Colonic mucosa (tissue), 4 donors: Measurements from ENCODE around the gene SSBP4. TPM values are rescaled to one million over a fixed set of nuclear protein-coding genes. Genes with fewer than 3 reads are reported as not detected.

Source experiments
- DNase-seq: peaks from one replicate; pipeline ENCODE4 v3.0.0-alpha.2; 2020
- H3K27ac ChIP-seq: fragments of 200-600 bp; one replicate; pipeline ENCODE4 v1.8.0; 2021
- H3K27me3 ChIP-seq: fragments of 200-600 bp; one replicate; pipeline ENCODE4 v1.8.0; 2021
- H3K36me3 ChIP-seq: fragments of 200-600 bp; one replicate; pipeline ENCODE4 v1.8.0; 2021
- H3K4me1 ChIP-seq: fragments of 200-600 bp; one replicate; pipeline ENCODE4 v1.8.0; 2021; ENCODE audit warnings: mild to moderate bottlenecking
- H3K4me3 ChIP-seq: fragments of 200-600 bp; one replicate; pipeline ENCODE4 v1.8.0; 2021
- H3K9ac ChIP-seq, 2 donors: one replicate each; pipeline ENCODE4 v1.7.0; 2013; ENCODE audit warnings: control low read depth in 2 of 2, low read depth in 2 of 2, low read length in 2 of 2
- H3K9me3 ChIP-seq: fragments of 200-600 bp; one replicate; pipeline ENCODE4 v1.8.0; 2021
- CTCF ChIP-seq: fragments of 200-600 bp; IDR thresholded peaks from one replicate; pipeline ENCODE4 v1.8.0; 2022; ENCODE audit warnings: antibody characterized with exemption, mild to moderate bottlenecking
- intact Hi-C: fragments of 100-400 bp; cut with DNase I; formaldehyde crosslinking; loops from one replicate; pipeline ENCODE4 v1.14.1; 2022
- total RNA-seq, 2 donors: library from RNA; stranded (reverse); fragmentation: NEBNext Ultra II Directional in 1 of 2; extraction: Animal tissue kit (Norgen Biotek cat#: 25700) in 1 of 2; gene quantifications; one replicate each; pipeline ENCODE4 v1.2.1, GENCODE V29; 2021
- donor health status: healthy.
- donor health status: DM: no; HTN: no; CAD: no.
- donor health status: DM: no; HTN: no; CAD: no.

Gene SSBP4
- total RNA-seq, 2 donors from 2014 or later = 40.1 to 77.3 TPM

- peak overlapping the region; percentile 30 to 55 for H3K9ac ChIP-seq
Observed at GRCh38 chr19:18415178-18415867, 3.9 kb upstream of the SSBP4 start.

GRCh38 chr19:18416778-18417249 is 2.4 kb upstream of the SSBP4 start:
- peaks cover 28% of the 10 kb centered on the region for H3K4me1 ChIP-seq
- H3K4me3 ChIP-seq = peak overlapping the region; percentile 28
- no peak for TF ChIP-seq CTCF
- H3K9me3 ChIP-seq = no peaks in the 10 kb centered on the region
- intact Hi-C loops = loop anchor here (10.0 kb wide), 1 partner anchor 212 kb away; the partner anchor contains the start of gene RAB3A
- peak overlapping the region; percentile 79 for H3K27ac ChIP-seq
- H3K27me3 ChIP-seq = peaks cover 13% of the 10 kb centered on the region
- no peaks in the 10 kb centered on the region for H3K36me3 ChIP-seq
- H3K9ac ChIP-seq = peak overlapping the region; percentile 65 to 71
- DNase-seq = peak; percentile 85

More at GRCh38 chr19:18415178-18415867, 3.9 kb upstream of the SSBP4 start:
- Histone ChIP-seq H3K27me3 (peaks cover 13% of the 10 kb centered on the region), H3K4me1 (peaks cover 18% of the 10 kb centered on the region), H3K36me3 (no peaks in the 10 kb centered on the region), H3K9me3 (no peaks in the 10 kb centered on the region), H3K4me3 (no peak overlapping the region), H3K27ac (peak overlapping the region; percentile 79)
- TF ChIP-seq CTCF = no peak
- DNase-seq = peak; percentile 55
- intact Hi-C loops = loop anchor here (10.0 kb wide), 1 partner anchor 211 kb away; the partner anchor contains the start of gene RAB3A

- Histone ChIP-seq H3K4me1 (peaks cover 28% of the 10 kb centered on the region), H3K4me3 (peak overlapping the region; percentile 28), H3K27ac (peak overlapping the region; percentile 79), H3K36me3 (no peaks in the 10 kb centered on the region), H3K9me3 (no peaks in the 10 kb centered on the region), H3K9ac (peak overlapping the region; percentile 65 to 81), H3K27me3 (peaks cover 13% of the 10 kb centered on the region)
- DNase-seq = peak; percentile 73
- no peak for TF ChIP-seq CTCF
- intact Hi-C loops = loop anchor here (10.0 kb wide), 1 partner anchor 213 kb away; the partner anchor contains the start of gene RAB3A
Observed at GRCh38 chr19:18417250-18418028, 1.8 kb upstream of the SSBP4 start.

GRCh38 chr19:18418029-18418482 is 1.1 kb upstream of the SSBP4 start:
- no peak for DNase-seq
- H3K36me3 ChIP-seq = no peaks in the 10 kb centered on the region
- peaks cover 13% of the 10 kb centered on the region for H3K27me3 ChIP-seq
- no peaks in the 10 kb centered on the region for H3K9me3 ChIP-seq
- H3K9ac ChIP-seq = peak overlapping the region; percentile 16 to 81
- peak overlapping the region; percentile 28 for H3K4me3 ChIP-seq
- intact Hi-C loops = loop anchor here (10.0 kb wide), 1 partner anchor 213 kb away; the partner anchor contains the start of gene RAB3A
- no peak for TF ChIP-seq CTCF
- peaks cover 28% of the 10 kb centered on the region for H3K4me1 ChIP-seq
- H3K27ac ChIP-seq = peak overlapping the region; percentile 79

GRCh38 chr19:18418483-18419194 is 559 bp upstream of the SSBP4 start:
- Histone ChIP-seq H3K4me3 (peak overlapping the region; percentile 73), H3K9ac (peak overlapping the region; percentile 30 to 81), H3K4me1 (peaks cover 28% of the 10 kb centered on the region), H3K36me3 (no peaks in the 10 kb centered on the region), H3K27me3 (peaks cover 13% of the 10 kb centered on the region), H3K9me3 (no peaks in the 10 kb centered on the region), H3K27ac (peak overlapping the region; percentile 79)
- intact Hi-C loops = loop anchor here (10.0 kb wide), 1 partner anchor 214 kb away; the partner anchor contains the start of gene RAB3A
- DNase-seq = peak; percentile 62
- no peak for TF ChIP-seq CTCF
